ENCODE results near the gene BEAN1. TPM values are rescaled to one million over a fixed set of nuclear protein-coding genes. Genes with fewer than 3 reads are reported as not detected.

The BEAN1 gene
- total and polyA plus RNA-seq, 9 of the 15 experiments (the other 6 are each of a cell fraction or from before 2014, with no cell fraction given) = not detected

DNA sequence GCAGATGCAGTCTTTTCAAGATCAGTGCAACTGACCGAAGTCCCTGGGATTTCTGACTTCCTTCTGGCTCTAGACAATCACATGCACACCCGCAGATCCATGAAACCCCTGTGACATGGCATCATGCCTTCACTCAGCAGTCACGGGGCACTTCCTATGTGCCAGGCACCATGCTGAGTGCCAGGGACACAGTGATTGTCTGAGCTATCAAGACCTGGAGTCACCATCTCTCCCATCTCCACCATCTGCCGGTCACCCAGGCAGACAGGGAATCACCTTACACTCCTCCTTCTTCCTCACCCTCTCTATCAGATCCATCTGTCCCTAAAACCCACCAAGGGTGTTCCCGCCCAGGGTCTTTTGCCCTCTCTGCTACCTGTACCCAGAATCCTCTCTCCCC, 5.3 kb downstream of the BEAN1 start (continued):
- TF ChIP-seq GTF2F1 (IDR thresholded peaks at IDR 0.05; ENCODE audit: low read depth, low read length) = no peak
- TF ChIP-seq TEAD1 (CRISPR knock-in tag; IDR thresholded peaks at IDR 0.05) = no peak
- TF ChIP-seq LCOR (CRISPR knock-in tag; IDR thresholded peaks at IDR 0.05) = no peak
- TF ChIP-seq, protein P1, sequence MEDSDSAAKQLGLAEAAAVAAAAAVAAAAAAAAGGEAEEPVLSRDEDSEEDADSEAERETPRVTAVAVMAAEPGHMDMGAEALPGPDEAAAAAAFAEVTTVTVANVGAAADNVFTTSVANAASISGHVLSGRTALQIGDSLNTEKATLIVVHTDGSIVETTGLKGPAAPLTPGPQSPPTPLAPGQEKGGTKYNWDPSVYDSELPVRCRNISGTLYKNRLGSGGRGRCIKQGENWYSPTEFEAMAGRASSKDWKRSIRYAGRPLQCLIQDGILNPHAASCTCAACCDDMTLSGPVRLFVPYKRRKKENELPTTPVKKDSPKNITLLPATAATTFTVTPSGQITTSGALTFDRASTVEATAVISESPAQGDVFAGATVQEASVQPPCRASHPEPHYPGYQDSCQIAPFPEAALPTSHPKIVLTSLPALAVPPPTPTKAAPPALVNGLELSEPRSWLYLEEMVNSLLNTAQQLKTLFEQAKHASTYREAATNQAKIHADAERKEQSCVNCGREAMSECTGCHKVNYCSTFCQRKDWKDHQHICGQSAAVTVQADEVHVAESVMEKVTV (CRISPR knock-in tag; IDR thresholded peaks at IDR 0.05) = no peak
- no peak for TF ChIP-seq CAMTA2 (CRISPR knock-in tag; conservative IDR thresholded peaks at IDR 0.05)
- TF ChIP-seq ZFP1 (CRISPR knock-in tag; IDR thresholded peaks at IDR 0.05) = no peak
- TF ChIP-seq KDM5B (IDR thresholded peaks at IDR 0.05; ENCODE audit: insufficient replicate concordance, low read depth, low read length) = no peak
- TF ChIP-seq ZNF583 (CRISPR knock-in tag; IDR thresholded peaks at IDR 0.05) = no peak
- no peak for TF ChIP-seq RBM25 (IDR thresholded peaks at IDR 0.05; ENCODE audit: low read depth, low read length, severe bottlenecking)
- TF ChIP-seq, protein P2, sequence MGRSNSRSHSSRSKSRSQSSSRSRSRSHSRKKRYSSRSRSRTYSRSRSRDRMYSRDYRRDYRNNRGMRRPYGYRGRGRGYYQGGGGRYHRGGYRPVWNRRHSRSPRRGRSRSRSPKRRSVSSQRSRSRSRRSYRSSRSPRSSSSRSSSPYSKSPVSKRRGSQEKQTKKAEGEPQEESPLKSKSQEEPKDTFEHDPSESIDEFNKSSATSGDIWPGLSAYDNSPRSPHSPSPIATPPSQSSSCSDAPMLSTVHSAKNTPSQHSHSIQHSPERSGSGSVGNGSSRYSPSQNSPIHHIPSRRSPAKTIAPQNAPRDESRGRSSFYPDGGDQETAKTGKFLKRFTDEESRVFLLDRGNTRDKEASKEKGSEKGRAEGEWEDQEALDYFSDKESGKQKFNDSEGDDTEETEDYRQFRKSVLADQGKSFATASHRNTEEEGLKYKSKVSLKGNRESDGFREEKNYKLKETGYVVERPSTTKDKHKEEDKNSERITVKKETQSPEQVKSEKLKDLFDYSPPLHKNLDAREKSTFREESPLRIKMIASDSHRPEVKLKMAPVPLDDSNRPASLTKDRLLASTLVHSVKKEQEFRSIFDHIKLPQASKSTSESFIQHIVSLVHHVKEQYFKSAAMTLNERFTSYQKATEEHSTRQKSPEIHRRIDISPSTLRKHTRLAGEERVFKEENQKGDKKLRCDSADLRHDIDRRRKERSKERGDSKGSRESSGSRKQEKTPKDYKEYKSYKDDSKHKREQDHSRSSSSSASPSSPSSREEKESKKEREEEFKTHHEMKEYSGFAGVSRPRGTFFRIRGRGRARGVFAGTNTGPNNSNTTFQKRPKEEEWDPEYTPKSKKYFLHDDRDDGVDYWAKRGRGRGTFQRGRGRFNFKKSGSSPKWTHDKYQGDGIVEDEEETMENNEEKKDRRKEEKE (IDR thresholded peaks at IDR 0.05; ENCODE audit: borderline replicate concordance in 1 of 2, control insufficient read depth in 1 of 2, low read depth in 2 of 2, low read length in 1 of 2) = no peak

Data from K562 (cell line).